Muscle layer of duodenum (tissue), 2 donors: ENCODE results near the gene INVS.
"Not testable (repeated sequence)": the region's sequence is repeated elsewhere in the genome, so short reads cannot be mapped to it uniquely, and the experiment has no call there.

Experiments
- H3K27ac ChIP-seq: one replicate; pipeline ENCODE4 v1.7.0; 2013; ENCODE audit warnings: mild to moderate bottlenecking, low read length
- H3K27me3 ChIP-seq: one replicate; pipeline ENCODE4 v1.7.0; 2013; ENCODE audit warnings: low read depth, mild to moderate bottlenecking, control low read depth, low read length
- H3K36me3 ChIP-seq, 2 donors: one replicate each; pipeline ENCODE4 v1.7.0; 2013; ENCODE audit warnings: low read length in 2 of 2, control low read depth in 1 of 2, mild to moderate bottlenecking in 1 of 2; ENCODE audit not compliant: insufficient read depth in 2 of 2, control insufficient read depth in 1 of 2
- H3K4me1 ChIP-seq, 2 donors: one replicate each; pipeline ENCODE4 v1.7.0; 2013; ENCODE audit warnings: low read length in 2 of 2, mild to moderate bottlenecking in 2 of 2, control low read depth in 1 of 2, moderate library complexity in 1 of 2; ENCODE audit not compliant: insufficient read depth in 2 of 2, control insufficient read depth in 1 of 2
- H3K4me3 ChIP-seq, 2 donors: one replicate each; pipeline ENCODE4 v1.7.0; 2013; ENCODE audit warnings: low read length in 2 of 2, low read depth in 1 of 2, mild to moderate bottlenecking in 1 of 2
- H3K9me3 ChIP-seq, 2 donors: one replicate each; pipeline ENCODE4 v1.7.0; 2013; ENCODE audit warnings: low read length in 2 of 2, control low read depth in 1 of 2, mild to moderate bottlenecking in 1 of 2; ENCODE audit not compliant: control insufficient read depth in 1 of 2
- donor health status: healthy.

The INVS gene

GRCh38 chr9:100298378-100298777, 199.3 kb downstream of the INVS start:
- no peaks in the 10 kb centered on the region for H3K4me1 ChIP-seq
- peaks cover 35 to 78% of the 10 kb centered on the region in 2 donors for H3K36me3 ChIP-seq
- no peak overlapping the region for H3K4me3 ChIP-seq

GRCh38 chr9:100303747-100304146, 204.7 kb downstream of the INVS start:
- H3K27me3 ChIP-seq, result no peaks in the 10 kb centered on the region
- H3K4me3 ChIP-seq, result no peak overlapping the region
- no peaks in the 10 kb centered on the region for H3K4me1 ChIP-seq
- H3K9me3 ChIP-seq, result no peaks in the 10 kb centered on the region
- H3K27ac ChIP-seq, result no peak overlapping the region
- H3K36me3 ChIP-seq, result peaks cover 24 to 43% of the 10 kb centered on the region in 2 donors

More at GRCh38 chr9:100298378-100298777, 199.3 kb downstream of the INVS start:
- Histone ChIP-seq H3K27ac (no peak overlapping the region), H3K27me3 (no peaks in the 10 kb centered on the region), H3K9me3 (no peaks in the 10 kb centered on the region)

- no peaks in the 10 kb centered on the region for H3K4me1 ChIP-seq
- H3K36me3 ChIP-seq, result peaks cover 26 to 36% of the 10 kb centered on the region in 2 donors
- H3K9me3 ChIP-seq, result no peaks in the 10 kb centered on the region
- H3K4me3 ChIP-seq, result no peak overlapping the region
- H3K27me3 ChIP-seq, result no peaks in the 10 kb centered on the region
- H3K27ac ChIP-seq, result no peak overlapping the region
These were observed 207.2 kb downstream of the INVS start for GRCh38 chr9:100306283-100306682.

GRCh38 chr9:100307080-100307479, 208.0 kb downstream of the INVS start:
- Histone ChIP-seq H3K4me3 (no peak overlapping the region), H3K36me3 (peaks cover 18 to 28% of the 10 kb centered on the region in 2 donors), H3K4me1 (no peaks in the 10 kb centered on the region), H3K9me3 (no peaks in the 10 kb centered on the region), H3K27me3 (no peaks in the 10 kb centered on the region), H3K27ac (no peak overlapping the region)

- no peaks in the 10 kb centered on the region for H3K9me3 ChIP-seq
- no peaks in the 10 kb centered on the region for H3K27me3 ChIP-seq
- no peak overlapping the region for H3K27ac ChIP-seq
- peaks cover 14 to 15% of the 10 kb centered on the region in 2 donors for H3K36me3 ChIP-seq
- H3K4me1 ChIP-seq, result no peaks in the 10 kb centered on the region
- no peak overlapping the region for H3K4me3 ChIP-seq
These were observed 210.0 kb downstream of the INVS start for GRCh38 chr9:100308965-100309564.

- Histone ChIP-seq H3K27me3 (no peaks in the 10 kb centered on the region), H3K27ac (no peak overlapping the region), H3K9me3 (no peaks in the 10 kb centered on the region), H3K4me3 (no peak overlapping the region), H3K4me1 (no peaks in the 10 kb centered on the region), H3K36me3 (peaks cover 14 to 15% of the 10 kb centered on the region in 2 donors)
These were observed 210.9 kb downstream of the INVS start for GRCh38 chr9:100309992-100310391.

GRCh38 chr9:100315561-100315960, 216.5 kb downstream of the INVS start:
- Histone ChIP-seq H3K36me3 (peaks cover 7 to 21% of the 10 kb centered on the region in 2 donors), H3K27me3 (no peaks in the 10 kb centered on the region), H3K9me3 (no peaks in the 10 kb centered on the region), H3K27ac (no peak overlapping the region), H3K4me3 (no peak overlapping the region), H3K4me1 (no peaks in the 10 kb centered on the region)

- no peak overlapping the region for H3K27ac ChIP-seq
- no peaks in the 10 kb centered on the region for H3K4me1 ChIP-seq
- peaks cover 7 to 17% of the 10 kb centered on the region in 2 donors for H3K36me3 ChIP-seq
- no peaks in the 10 kb centered on the region for H3K9me3 ChIP-seq
- no peaks in the 10 kb centered on the region for H3K27me3 ChIP-seq
- H3K4me3 ChIP-seq, result no peak overlapping the region
These were observed 218.7 kb downstream of the INVS start for GRCh38 chr9:100317706-100318105.

GRCh38 chr9:100322954-100323536, 224.0 kb downstream of the INVS start:
- H3K4me1 ChIP-seq, result no peaks in the 10 kb centered on the region
- peaks cover 12 to 14% of the 10 kb centered on the region in 2 donors for H3K36me3 ChIP-seq
- H3K4me3 ChIP-seq, result no peak overlapping the region
- no peaks in the 10 kb centered on the region for H3K27me3 ChIP-seq
- H3K27ac ChIP-seq, result no peak overlapping the region
- H3K9me3 ChIP-seq, result no peaks in the 10 kb centered on the region

GRCh38 chr9:100324594-100325200, 225.7 kb downstream of the INVS start:
- H3K4me3 ChIP-seq, result no peak overlapping the region
- no peaks in the 10 kb centered on the region for H3K27me3 ChIP-seq
- no peaks in the 10 kb centered on the region for H3K9me3 ChIP-seq
- no peak overlapping the region for H3K27ac ChIP-seq
- no peaks in the 10 kb centered on the region for H3K4me1 ChIP-seq
- H3K36me3 ChIP-seq, result peaks cover 13 to 15% of the 10 kb centered on the region in 2 donors

GRCh38 chr9:100338736-100339135, 239.7 kb downstream of the INVS start:
- H3K4me3 ChIP-seq, result not testable (repeated sequence)

More at GRCh38 chr9:100338736-100339135, 239.7 kb downstream of the INVS start:
- H3K4me1 ChIP-seq, H3K27ac ChIP-seq, H3K27me3 ChIP-seq, H3K9me3 ChIP-seq, H3K36me3 ChIP-seq: not testable (repeated sequence)
